GM19324 (cell line): ENCODE data around the gene NOL4L.

Experiments used
- ATAC-seq: cut with Tn5 transposase; IDR thresholded peaks from one replicate; pipeline ENCODE4 v1.9.1; 2021; ENCODE audit warnings: mild to moderate bottlenecking, moderate library complexity; ENCODE audit not compliant: unreplicated experiment, low FRiP score

NOL4L gene

DNA sequence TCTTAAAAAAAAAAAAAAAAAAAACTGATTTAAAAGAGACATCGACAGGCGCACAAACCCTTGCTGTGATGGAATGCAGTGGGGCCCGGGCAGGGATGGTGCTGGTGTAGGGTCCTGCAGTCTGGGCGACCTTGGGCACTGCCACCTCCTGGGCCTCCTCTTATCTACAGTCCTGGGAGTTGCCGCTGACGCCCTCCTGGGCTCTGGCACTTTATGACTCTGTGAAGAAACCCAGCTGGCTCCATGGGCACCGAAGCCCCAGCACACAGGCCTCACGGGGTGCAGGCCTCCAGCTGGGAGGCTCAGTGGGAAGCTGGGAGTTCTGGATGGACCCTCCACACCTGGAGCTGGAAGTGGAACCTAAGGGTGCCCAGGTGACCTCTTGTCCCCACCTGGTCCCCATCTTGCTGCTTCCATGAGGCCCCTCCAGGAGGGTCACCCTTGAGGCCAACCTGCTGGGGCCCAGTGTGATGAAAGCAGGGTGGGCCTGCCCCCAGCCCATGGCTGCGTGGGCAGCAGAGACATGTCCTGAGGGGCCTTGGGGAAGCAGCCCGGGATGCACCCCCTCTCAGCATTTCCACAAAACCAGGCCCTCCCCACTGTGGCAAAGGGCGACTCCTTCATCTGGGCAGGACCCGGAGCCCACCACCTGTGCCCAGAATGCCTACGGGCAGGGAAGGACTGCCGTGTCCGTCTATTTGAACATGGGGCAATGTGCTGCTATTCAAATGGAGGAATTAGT is 122.1 kb downstream of the NOL4L start:
- no peak for ATAC-seq

DNA sequence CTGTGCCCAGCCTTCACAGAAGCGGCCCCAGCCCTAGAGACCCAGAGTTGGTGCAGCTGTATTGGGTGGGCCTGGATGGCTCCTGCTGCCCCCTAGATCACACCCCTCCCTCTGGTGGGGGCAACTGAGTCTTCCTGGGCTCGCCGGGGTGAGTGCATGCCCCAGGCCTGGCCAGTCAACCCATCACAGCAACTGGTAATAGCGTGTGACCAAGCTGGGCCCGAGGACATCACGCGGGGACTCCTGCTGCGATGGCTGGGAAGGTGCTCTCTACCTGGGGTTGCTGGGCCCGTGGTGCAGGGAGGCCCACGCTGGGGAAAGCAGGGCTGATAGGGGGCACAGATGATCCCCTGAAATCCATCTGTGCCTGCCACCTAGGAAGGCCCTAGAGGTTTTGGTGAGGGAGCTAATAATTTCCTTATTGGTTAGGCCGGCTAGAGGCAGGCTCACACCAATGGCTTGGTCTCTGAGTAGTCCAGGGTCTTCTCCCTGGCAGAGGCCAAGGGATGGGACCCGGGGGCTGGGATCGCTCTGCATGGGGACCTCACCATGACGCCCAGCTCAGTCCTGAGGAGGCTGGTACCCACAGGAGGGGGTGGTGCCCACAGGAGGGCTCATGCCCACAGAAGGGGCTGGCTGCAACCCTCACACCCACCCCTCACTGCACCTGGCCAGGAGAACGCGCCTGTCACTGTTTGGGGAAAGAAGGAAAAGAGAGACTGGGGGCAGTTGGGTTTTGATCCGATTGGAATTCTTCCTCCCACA is 123.1 kb downstream of the NOL4L start:
- no peak for ATAC-seq

DNA sequence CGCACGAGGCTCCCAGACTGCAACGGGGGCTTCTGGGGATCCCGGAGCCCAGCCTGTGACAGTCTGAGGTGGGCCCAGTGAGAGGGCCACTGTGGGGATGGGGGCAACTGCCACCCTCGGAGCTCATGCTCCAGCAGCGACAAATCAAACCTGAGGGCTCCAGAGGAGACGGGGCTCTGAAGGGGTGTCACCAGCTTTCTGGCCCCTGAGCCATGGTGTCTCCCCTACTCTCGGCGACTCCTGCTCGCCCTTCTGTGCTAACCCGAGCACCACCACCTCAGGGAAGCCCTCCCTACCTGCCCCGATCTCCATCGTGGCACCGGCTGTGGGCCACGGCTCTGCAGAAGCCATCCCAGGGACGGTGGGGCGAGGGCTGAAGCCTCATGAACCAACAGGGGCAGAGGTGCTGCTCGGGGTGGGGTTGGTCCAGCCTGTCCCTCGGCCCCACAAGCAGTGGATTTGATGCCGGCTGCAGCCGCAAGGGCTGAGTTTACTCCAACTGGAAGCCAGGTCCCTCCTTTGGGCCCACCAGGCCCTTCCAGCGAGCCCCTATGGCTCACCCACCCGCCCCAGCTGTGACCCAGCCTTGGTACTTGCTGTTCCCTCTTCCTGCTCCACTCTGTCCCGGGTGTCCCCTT is 124.3 kb downstream of the NOL4L start:
- ATAC-seq = no peak

DNA sequence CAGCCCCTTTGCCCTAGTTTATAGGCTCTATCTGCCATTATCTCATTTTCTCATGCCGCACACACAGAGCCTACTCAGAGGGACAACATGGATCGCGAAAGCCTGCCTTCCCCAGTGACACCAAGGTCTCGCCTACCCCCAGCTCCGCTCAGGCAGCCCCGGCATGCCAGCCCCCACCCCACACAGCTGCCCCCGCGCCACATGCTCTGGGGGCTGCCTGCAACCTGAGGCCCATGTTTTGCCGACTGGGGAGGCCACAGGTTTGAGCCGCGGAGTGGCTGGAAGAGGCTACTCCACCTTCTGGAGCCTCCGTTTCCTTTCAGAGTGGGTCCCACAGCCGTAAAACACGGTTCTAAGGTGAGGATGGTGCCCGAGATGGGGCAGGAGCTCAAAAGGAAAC is 124.9 kb downstream of the NOL4L start:
- no peak for ATAC-seq

DNA sequence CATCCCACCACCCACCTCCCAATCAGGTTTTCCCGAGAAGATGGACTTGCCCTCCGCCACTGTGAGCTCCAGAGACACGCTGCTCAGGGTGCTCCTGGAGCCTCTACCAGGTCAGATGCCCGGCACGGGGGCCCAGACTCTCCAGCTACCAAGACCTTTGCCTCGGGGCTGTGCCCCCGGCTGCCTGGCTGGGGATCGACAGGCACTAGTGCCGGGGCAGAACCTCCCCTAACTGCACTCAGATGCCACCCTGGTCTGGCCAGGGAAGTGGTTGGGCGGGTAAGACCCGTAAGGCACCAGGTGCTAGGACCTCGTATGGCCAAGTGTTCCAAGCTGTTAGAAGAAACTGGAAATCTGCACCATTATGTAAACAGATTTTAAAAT is 126.3 kb downstream of the NOL4L start:
- ATAC-seq = no peak

DNA sequence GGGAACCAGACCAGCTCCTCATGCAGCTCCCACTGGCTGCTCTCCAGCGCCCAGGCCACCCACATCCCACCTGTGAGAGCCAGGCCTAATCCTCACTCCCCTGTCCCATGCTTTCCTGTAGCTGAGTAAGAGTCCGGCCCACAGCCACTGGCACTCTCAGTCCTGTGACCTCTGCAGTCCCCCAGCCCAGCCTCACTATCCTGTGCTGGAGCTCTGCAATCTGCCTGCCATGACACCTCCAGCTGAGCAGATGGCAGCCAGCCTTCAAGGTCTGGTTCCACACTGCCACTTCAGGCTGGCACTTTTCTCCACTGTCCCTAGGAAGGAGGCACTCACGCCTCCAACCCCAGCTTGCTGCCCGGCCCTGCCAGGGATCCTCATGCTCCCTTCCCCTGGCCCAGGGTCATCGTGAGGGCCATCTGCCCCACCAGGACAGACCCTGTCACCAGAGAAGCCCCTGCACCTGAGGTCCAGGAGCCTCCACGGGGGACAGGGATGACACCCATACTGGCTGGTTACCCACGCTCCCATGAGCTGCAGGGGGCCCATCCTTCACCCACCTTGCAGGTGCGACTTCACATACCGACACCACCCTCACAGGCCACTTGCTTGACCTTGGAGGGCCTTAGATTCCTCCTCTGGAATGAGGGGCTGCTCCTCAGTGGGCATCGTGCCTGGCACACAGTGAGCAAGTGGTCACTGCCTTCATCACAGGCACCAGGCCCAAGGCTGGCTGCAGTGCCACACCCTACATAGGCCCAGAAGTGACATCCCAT is 126.9 kb downstream of the NOL4L start:
- no peak for ATAC-seq

DNA sequence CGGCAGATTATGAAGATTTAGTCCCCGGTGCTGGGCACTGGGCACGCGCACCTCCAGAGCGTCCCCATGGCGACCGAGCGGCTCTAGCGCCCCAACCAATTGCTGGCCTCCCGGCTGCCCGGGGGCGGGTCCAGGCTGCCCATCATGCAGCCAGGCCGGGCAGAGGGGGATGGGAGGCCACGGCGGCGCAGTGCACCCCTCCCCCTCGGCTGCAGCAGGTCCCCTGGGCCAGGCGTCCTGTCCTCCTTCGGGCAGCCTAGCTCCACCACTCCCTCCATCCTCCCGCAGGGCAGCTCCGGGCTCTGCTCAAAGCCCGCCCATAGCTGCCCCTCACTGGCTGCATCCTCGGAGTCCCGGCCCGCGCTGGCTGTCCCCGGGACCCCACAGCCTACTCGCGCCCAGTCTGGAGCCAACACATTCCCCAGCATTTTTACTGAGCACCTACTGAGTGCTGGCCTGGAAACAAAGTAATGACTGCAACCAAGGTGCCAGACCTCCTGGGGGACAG is 127.6 kb downstream of the NOL4L start:
- no peak for ATAC-seq

DNA sequence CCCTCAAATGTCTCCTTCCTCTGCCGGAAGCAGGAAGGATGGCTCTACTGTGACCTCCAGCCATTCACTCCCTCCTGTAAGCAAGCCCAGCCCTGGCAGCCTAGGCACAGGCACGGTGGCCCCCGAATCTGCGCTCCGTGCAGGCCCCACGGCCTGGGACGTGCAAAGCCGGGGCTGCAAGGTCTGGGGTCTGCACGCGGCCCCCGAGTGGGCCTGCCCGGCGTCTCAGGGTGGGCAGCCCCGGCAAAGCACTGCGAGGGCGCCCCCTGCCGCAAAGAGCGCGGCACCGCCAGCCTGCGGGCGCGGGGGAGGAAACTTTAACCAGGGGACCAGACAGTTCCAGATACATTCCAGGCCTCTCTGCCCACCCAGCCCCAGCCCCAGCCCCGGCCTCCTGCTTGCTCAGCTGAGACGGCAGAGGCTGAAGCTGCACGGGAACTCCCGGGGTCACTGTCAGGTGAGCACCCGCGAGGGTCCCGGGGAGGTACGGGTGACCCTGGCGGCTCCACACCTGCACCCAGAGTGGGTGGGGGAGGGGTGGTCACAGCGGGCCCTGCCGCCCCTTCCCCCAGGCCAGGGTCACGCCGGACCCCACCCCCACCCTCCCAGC is 128.2 kb downstream of the NOL4L start:
- no peak for ATAC-seq

DNA sequence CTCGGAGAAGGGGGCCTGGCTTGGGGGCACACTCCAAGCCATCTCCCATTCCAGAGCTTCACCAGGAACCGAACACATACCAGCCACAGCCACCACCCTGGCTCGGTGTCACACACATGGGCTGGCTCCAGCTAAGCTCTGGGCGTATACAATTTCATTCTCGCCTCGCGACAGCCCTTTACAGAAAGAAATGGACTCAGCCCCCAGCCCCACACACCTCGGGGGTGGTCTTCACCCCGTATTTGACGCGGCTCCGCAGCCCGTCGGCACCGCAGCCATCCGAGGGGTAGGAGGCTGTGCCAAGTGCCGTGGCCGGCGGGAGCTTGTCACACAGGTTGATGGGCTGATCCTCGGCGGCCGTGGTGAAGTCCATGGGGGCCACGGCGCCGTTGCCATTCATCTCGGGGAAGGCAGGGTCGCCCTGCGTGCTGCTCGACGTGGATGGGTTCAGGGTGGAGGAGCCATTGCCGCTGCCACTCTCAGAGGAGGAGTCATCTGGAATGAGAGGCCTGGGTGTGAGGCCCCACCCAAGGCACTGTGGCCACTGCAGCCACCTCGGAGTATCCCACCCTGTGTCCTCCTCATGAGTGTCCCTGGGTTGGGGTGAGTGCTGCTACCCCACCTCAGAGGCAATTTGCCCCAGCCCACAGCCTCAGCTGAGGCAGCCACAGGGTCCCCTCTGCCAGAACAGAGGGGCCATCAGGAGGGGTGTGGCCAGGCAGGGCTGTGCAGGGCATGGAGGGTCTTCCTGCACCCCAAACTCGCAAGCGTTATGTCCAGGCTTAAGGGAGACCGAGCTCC is 129.0 kb downstream of the NOL4L start:
- ATAC-seq = no peak

DNA sequence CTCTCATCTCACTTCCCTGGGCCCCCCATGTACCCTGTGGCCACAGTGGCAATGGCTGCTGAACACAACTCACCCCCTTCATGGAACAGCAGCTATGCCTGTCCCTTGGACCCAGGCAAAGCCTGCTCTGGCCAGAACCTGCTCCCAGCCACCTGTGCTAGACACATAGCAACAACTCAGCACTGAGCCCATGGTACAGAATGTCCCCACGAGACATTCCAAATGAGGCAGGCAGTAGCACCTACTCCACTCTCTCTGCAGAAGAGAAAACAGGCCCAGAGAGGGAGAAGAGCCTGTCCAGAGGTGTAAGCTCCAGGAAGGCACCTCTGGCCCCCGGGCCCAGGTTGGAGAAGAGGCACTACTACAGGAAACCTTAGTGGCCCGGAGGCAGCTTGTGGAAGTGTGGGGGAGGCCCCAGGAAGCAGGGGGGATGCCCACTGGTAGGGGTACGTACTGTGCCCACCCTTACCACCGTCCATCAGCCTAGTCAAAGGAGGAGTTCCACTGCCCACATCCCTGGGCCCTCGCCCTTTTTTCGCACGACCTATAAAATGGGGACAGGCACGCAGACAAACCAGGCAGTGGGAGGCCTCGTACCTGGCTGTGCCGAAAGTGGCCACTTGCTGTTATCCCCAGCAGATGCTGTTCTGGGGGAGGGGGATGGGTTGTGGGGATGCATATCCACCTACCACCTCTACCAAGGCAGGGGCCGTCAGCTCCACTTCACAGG is 129.8 kb downstream of the NOL4L start:
- no peak for ATAC-seq

DNA sequence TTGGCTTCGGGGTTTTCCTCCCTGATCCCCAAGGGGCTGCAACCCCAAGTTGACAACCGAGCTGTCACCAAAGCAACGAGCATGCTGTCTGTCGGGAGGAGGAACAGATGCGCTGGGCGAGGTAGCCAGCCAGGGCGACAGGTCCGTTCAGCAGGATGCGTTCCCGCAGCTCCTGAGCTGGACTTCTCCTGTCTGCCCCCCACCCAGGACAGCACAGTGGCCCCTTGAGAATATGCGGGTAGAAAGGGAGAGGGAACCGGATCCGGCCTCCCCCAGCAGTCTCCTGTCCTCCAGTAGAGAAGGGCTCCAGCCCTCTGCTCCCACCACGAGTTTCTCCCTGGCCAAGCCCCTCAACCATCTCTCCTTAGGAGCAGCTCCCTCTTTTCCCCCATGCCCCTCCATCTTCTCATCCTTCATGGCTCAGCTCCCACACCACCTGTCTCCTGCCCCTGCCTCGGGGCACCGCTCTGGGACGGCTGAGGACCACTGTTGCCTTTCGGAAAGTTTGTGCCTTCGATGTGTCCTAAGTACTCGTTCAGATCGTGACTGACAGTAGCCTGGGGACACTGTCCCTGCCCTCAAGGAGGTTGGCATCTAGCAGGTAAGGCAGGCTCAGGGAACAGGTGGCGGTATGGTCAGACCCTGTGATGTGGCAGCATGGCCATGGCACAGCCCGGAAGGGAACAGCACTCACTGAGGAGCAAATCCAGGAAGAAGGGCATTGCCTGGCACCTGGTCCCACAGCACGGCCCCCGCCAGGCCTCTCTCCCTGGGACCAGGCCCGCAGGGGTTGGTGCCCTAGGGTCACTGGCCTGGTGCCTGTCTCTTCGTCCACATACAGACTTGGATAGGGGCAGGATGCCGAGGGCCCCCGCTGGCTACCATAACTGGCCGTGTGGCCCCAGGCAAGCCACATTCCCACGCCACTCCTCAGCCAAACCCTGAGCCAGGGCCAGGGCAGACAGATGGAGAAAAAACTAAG is 130.7 kb downstream of the NOL4L start:
- ATAC-seq = no peak

DNA sequence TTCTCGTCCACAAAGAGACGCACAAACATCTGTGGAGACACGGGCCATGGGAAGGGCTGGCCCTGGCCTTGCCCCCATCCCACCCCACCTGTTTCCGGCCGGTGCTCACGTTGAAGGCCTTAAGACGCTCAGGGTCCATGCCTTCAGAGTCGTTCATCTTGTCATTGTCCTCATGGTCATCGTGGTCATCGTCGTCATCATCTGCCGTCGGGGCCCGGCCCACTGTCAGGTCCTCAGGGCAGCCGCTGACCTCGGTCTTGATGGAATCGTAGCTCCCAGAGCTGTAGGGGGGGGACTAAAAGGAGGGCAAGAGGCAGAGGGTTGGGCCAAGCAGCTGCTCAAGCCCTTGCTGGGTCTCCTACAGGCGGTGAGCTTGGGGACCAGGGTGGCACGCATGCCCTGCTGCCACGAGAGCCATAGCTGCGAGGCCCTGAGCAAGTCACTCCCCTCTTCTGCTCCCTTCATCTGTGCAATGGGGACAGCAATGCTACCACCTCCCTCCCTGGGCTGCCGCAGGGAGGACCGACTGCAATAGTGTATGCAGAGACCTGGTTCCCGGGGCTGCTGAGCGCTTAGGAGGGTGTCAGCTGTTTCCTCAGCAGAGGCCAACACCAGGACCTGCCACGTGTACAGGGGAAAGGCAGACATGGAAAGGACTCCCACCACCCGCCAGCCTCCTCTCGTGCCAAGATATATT is 131.5 kb downstream of the NOL4L start:
- no peak for ATAC-seq

DNA sequence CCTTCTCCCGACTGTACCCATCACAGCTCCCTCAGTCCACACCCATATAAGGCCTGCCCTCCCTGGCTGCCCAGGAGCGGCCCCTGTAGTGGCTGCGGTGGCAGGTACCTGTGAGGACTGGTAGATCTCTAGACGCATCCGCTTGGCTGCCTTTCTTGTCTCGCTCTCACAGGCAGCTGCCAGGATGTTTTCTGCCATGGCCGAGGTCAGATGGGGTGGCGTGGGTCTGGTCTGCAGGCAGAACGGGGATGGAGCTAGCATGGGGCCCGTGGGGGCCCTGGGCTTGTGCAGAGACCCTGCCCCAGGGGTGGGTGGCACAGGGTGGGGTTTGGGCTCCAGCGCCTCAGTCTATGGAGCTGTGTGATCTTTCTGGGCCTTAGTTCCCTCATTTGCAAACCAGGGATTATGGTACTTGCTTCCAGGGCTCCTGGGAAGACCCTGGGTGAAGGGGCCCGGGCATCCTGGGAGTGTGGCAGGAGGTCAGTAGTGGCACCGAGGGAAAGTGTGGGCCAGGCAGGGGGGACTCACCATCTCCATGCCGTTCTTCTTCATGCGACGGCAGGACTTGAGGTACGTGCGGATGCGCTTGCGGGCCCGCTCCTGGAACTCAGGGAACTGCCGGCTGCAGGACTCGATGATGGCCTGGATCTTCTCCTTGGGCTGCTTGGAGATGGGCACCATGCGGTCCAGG is 132.2 kb downstream of the NOL4L start:
- ATAC-seq = no peak

DNA sequence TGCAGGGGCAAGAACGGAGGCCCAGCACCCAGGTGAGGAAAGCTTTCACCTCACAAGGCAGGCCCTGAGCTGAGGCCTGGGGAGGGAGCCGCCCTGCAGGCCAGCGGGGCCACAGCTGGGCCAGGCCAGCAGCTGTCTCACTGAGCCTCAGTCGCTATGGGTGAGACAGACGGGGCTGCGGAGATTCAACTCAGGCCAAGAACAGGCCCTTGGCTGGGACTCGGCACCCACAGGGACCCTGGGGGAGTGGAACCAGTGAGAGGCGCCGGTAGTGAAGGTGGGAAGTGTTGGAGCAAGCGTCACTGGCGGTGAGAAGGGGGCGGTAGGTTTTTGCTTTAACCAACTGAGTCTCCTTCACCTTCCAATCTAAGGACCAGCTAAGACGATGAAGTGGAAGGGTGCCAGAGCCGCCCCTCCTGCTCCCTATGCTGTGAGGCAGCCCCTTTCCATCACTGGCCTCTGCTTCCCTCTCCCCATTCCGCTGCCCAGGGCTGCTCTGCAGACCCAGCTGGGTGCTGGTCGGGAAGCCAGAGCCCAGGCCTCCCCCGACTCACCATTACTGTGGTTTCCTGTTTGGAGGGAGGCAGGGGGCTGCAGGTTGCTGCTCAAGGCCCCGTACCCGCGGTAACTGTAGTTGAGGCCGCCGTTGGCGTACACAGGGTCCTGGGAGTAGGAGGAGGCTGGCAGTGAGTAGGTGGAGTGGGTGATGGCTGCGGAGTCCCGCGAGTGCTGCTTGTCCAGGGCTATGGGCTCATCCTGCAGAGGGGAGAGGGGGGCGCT is 133.3 kb downstream of the NOL4L start:
- ATAC-seq = no peak

DNA sequence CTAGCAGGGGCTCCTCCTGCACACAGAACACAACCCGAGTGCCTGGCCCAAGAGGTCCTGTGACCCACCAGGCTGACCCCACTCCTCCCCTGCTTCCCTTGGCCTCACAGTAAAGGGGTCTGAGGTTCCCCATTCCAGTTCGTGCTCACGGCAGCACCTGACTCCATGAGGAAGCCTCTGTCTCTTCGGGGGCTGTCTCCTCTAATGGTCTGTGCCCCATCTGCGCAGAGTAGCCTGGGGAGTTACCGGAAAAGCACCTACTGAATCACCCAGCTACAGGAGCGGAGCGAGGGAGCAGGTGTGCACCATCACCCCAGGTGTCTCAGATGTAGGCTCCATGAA is 133.8 kb downstream of the NOL4L start:
- no peak for ATAC-seq

DNA sequence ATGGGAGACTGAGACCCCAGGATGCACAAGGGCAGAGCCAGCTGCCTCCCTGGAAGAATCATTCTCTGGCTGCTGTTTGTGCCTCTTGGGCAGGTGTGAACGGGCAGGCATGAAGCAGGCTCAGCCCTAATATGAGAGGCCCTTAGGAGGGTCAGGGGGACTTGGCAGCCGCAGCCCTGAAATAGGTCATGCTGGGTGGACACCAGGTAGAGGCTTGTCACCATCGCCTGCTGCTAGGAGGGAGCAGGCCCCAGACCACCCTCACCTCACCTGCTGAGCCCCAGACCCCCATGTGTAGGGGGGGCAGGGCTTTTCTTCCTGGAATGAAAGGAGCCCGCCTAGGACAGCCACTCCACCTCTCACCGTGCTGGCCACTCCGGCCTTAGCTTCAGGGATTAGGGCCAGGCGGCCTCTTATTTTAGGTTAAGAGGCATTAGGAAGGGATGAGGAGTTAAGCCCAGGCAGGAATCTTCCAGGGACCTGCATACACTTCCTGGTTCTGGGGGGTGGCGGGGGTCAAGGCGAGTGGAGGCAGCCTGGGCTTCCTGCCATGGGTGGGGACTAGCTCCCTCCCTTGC is 134.6 kb downstream of the NOL4L start:
- no peak for ATAC-seq
